ENCODE measurements around the gene ITPRIP. TPM values are rescaled to one million over a fixed set of nuclear protein-coding genes. Genes with fewer than 3 reads are reported as not detected.

Gene ITPRIP
- total RNA-seq, 1 donor from 2014 or later, result 13.8 TPM

DNA sequence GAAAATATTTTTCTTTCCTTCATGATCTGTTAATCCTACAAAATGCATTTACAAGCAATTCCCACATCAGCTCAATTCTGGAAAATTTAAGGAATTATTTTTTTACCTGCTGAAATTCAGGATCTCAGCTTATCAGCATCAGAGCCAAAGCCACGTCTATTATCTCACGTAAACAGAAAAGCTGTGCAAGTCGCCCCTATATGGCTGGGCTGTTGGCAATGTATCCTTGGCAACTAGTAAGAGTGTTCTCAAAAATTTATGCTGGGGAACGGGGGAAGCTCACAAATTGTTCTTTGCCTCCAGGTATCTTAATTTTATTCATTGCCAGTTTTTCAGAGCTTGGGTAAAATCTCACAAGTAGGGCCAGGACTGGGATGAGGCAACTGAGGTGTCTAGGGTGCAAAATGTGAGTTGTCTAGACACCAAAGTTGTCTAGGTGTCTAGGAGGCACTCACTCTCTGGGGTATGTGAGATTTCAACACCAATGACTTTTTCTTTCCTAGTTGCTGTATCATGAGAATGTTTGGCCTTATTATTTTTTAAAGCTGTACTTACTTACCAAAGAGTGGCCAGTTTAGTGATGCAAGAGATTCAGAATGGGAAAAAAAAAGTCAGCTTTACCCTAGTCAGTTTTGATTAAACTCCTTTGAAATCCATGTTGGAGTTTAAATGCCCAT is 64.2 kb downstream of the ITPRIP start:
- H3K4me3 ChIP-seq (ENCODE audit: low read depth, low read length), result no peak overlapping the region
- DNase-seq (ENCODE audit: low read depth), result no peak
- TF ChIP-seq, protein P1, sequence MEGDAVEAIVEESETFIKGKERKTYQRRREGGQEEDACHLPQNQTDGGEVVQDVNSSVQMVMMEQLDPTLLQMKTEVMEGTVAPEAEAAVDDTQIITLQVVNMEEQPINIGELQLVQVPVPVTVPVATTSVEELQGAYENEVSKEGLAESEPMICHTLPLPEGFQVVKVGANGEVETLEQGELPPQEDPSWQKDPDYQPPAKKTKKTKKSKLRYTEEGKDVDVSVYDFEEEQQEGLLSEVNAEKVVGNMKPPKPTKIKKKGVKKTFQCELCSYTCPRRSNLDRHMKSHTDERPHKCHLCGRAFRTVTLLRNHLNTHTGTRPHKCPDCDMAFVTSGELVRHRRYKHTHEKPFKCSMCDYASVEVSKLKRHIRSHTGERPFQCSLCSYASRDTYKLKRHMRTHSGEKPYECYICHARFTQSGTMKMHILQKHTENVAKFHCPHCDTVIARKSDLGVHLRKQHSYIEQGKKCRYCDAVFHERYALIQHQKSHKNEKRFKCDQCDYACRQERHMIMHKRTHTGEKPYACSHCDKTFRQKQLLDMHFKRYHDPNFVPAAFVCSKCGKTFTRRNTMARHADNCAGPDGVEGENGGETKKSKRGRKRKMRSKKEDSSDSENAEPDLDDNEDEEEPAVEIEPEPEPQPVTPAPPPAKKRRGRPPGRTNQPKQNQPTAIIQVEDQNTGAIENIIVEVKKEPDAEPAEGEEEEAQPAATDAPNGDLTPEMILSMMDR (conservative IDR thresholded peaks at IDR 0.05; ENCODE audit: low read depth, low read length), result no peak

- no peak overlapping the region for H3K4me3 ChIP-seq (ENCODE audit: low read depth, low read length)
- TF ChIP-seq, protein P1 (conservative IDR thresholded peaks at IDR 0.05; ENCODE audit: low read depth, low read length), result no peak
- DNase-seq (ENCODE audit: low read depth), result no peak
Observed at GRCh38 chr10:104273286-104273685, 65.0 kb downstream of the ITPRIP start.

GRCh38 chr10:104268713-104269645 is 69.3 kb downstream of the ITPRIP start, which contains the start of gene GSTO2:
Gene GSTO2 (plus strand): TSS chr10:104269184. CDS start chr10:104274916, 5,732 bp downstream.
- TF ChIP-seq, protein P1 (conservative IDR thresholded peaks at IDR 0.05; ENCODE audit: low read depth, low read length), result no peak
- DNase-seq (ENCODE audit: low read depth), result peak; percentile 84
- H3K4me3 ChIP-seq (ENCODE audit: low read depth, low read length), result peak within 1 kb of the TSS; percentile 76

GRCh38 chr10:104268405-104268712 is 69.9 kb downstream of the ITPRIP start:
- no peak for DNase-seq (ENCODE audit: low read depth)
- TF ChIP-seq, protein P1 (conservative IDR thresholded peaks at IDR 0.05; ENCODE audit: low read depth, low read length), result no peak
- H3K4me3 ChIP-seq (ENCODE audit: low read depth, low read length), result peak overlapping the region; percentile 76

- DNase-seq (ENCODE audit: low read depth), result no peak
- TF ChIP-seq, protein P1 (conservative IDR thresholded peaks at IDR 0.05; ENCODE audit: low read depth, low read length), result no peak
- peak overlapping the region; percentile 76 for H3K4me3 ChIP-seq (ENCODE audit: low read depth, low read length)
Observed at GRCh38 chr10:104267721-104268404, 70.4 kb downstream of the ITPRIP start.

DNA sequence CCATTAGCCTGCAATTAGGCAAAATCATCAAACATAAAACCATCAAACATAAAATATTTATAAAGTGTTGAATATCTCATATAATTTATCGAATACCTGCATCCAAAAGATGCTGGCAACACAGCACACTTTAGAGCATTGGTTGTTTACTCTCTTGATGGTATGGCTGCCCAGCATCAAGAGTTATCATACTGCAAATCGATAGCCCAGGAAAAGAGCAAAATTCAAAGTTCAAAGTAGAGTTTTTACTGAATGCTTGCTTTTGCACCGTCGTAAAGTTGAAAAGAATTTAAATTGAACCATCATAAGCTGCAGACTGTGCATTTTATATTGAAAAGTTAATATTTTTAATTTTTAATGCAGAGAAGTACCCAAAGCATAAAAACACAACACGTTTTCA is 73.5 kb downstream of the ITPRIP start:
- DNase-seq (ENCODE audit: low read depth), result no peak
- H3K4me3 ChIP-seq (ENCODE audit: low read depth, low read length), result no peak overlapping the region
- TF ChIP-seq, protein P1 (conservative IDR thresholded peaks at IDR 0.05; ENCODE audit: low read depth, low read length), result no peak

All from epithelial cell of proximal tubule (primary cell).